Activated naive CD4-positive, alpha-beta T cell treated with anti-CD3 and anti-CD28 coated beads, Interleukin-2, amount 50 U/mL, for 24 hours (primary cell): ENCODE data around the gene ACTG1.
"Not testable (repeated sequence)": the region's sequence is repeated elsewhere in the genome, so short reads cannot be mapped to it uniquely, and the experiment has no call there.

Source experiments
- H3K27ac Mint-ChIP-seq: one replicate; pipeline ENCODE4 v1.8.0; 2021; ENCODE audit warnings: mild to moderate bottlenecking, mixed read lengths
- H3K27me3 Mint-ChIP-seq: one replicate; pipeline ENCODE4 v1.8.0; 2021; ENCODE audit warnings: mixed read lengths
- H3K36me3 Mint-ChIP-seq: one replicate; pipeline ENCODE4 v1.8.0; 2021; ENCODE audit warnings: mixed read lengths
- H3K4me1 Mint-ChIP-seq: one replicate; pipeline ENCODE4 v1.8.0; 2021; ENCODE audit warnings: mixed read lengths
- H3K4me3 Mint-ChIP-seq: one replicate; pipeline ENCODE4 v1.8.0; 2021; ENCODE audit warnings: mild to moderate bottlenecking, mixed read lengths
- H3K9me3 Mint-ChIP-seq: one replicate; pipeline ENCODE4 v1.8.0; 2021; ENCODE audit warnings: mixed read lengths

ACTG1 gene

GRCh38 chr17:81537856-81538555 lies 25.4 kb upstream of the ACTG1 start:
- peaks cover 2% of the 10 kb centered on the region for H3K27me3 Mint-ChIP-seq
- H3K4me3 Mint-ChIP-seq = no peak overlapping the region
- H3K36me3 Mint-ChIP-seq = no peaks in the 10 kb centered on the region
- H3K9me3 Mint-ChIP-seq = no peaks in the 10 kb centered on the region
- no peaks in the 10 kb centered on the region for H3K4me1 Mint-ChIP-seq
- peak overlapping the region; percentile 53 for H3K27ac Mint-ChIP-seq

- no peaks in the 10 kb centered on the region for H3K4me1 Mint-ChIP-seq
- H3K27me3 Mint-ChIP-seq = peaks cover 2% of the 10 kb centered on the region
- H3K27ac Mint-ChIP-seq = no peak overlapping the region
- H3K9me3 Mint-ChIP-seq = no peaks in the 10 kb centered on the region
- H3K4me3 Mint-ChIP-seq = no peak overlapping the region
- no peaks in the 10 kb centered on the region for H3K36me3 Mint-ChIP-seq
These were observed 24.8 kb upstream of the ACTG1 start for GRCh38 chr17:81537343-81537855.

- Mint-ChIP-seq H3K27me3 (peaks cover 2% of the 10 kb centered on the region), H3K9me3 (no peaks in the 10 kb centered on the region), H3K4me3 (no peak overlapping the region), H3K27ac (peak overlapping the region; percentile 31), H3K36me3 (no peaks in the 10 kb centered on the region), H3K4me1 (no peaks in the 10 kb centered on the region)
These were observed 24.0 kb upstream of the ACTG1 start for GRCh38 chr17:81536299-81537290.

GRCh38 chr17:81535480-81536298 lies 23.1 kb upstream of the ACTG1 start:
- Mint-ChIP-seq H3K27ac (no peak overlapping the region), H3K4me3 (no peak overlapping the region), H3K9me3 (no peaks in the 10 kb centered on the region)

GRCh38 chr17:81535007-81535328 lies 22.4 kb upstream of the ACTG1 start:
- no peak overlapping the region for H3K27ac Mint-ChIP-seq
- H3K27me3 Mint-ChIP-seq = peaks cover 2% of the 10 kb centered on the region
- H3K4me1 Mint-ChIP-seq = no peaks in the 10 kb centered on the region
- no peak overlapping the region for H3K4me3 Mint-ChIP-seq
- H3K9me3 Mint-ChIP-seq = no peaks in the 10 kb centered on the region
- no peaks in the 10 kb centered on the region for H3K36me3 Mint-ChIP-seq

More at GRCh38 chr17:81535480-81536298, 23.1 kb upstream of the ACTG1 start:
- Mint-ChIP-seq H3K36me3 (no peaks in the 10 kb centered on the region), H3K4me1 (no peaks in the 10 kb centered on the region), H3K27me3 (peaks cover 2% of the 10 kb centered on the region)

- Mint-ChIP-seq H3K9me3 (no peaks in the 10 kb centered on the region), H3K36me3 (no peaks in the 10 kb centered on the region), H3K4me1 (no peaks in the 10 kb centered on the region), H3K27ac (no peak overlapping the region), H3K27me3 (peaks cover 2% of the 10 kb centered on the region), H3K4me3 (no peak overlapping the region)
These were observed 21.8 kb upstream of the ACTG1 start for GRCh38 chr17:81534157-81535006.

GRCh38 chr17:81533339-81534141 lies 20.9 kb upstream of the ACTG1 start:
- Mint-ChIP-seq H3K27me3 (peaks cover 2% of the 10 kb centered on the region), H3K27ac (peak overlapping the region; percentile 70), H3K4me3 (no peak overlapping the region), H3K4me1 (no peaks in the 10 kb centered on the region), H3K36me3 (no peaks in the 10 kb centered on the region), H3K9me3 (no peaks in the 10 kb centered on the region)

GRCh38 chr17:81532490-81533287 lies 20.1 kb upstream of the ACTG1 start:
- Mint-ChIP-seq H3K27me3 (peaks cover 2% of the 10 kb centered on the region), H3K27ac (no peak overlapping the region), H3K36me3 (no peaks in the 10 kb centered on the region), H3K4me1 (no peaks in the 10 kb centered on the region), H3K9me3 (no peaks in the 10 kb centered on the region), H3K4me3 (no peak overlapping the region)

GRCh38 chr17:81531998-81532404 lies 19.4 kb upstream of the ACTG1 start:
- not testable (repeated sequence) for H3K27me3 Mint-ChIP-seq, H3K27ac Mint-ChIP-seq, H3K9me3 Mint-ChIP-seq, H3K36me3 Mint-ChIP-seq, H3K4me3 Mint-ChIP-seq, H3K4me1 Mint-ChIP-seq

- H3K9me3 Mint-ChIP-seq, H3K36me3 Mint-ChIP-seq, H3K4me3 Mint-ChIP-seq, H3K27me3 Mint-ChIP-seq, H3K4me1 Mint-ChIP-seq, H3K27ac Mint-ChIP-seq: not testable (repeated sequence)
These were observed 18.4 kb upstream of the ACTG1 start for GRCh38 chr17:81531013-81531412.

- Mint-ChIP-seq H3K27ac (no peak overlapping the region), H3K4me1 (no peaks in the 10 kb centered on the region), H3K36me3 (no peaks in the 10 kb centered on the region), H3K27me3 (peaks cover 1% of the 10 kb centered on the region), H3K9me3 (no peaks in the 10 kb centered on the region), H3K4me3 (no peak overlapping the region)
These were observed 16.8 kb upstream of the ACTG1 start for GRCh38 chr17:81529437-81529803.

GRCh38 chr17:81528651-81529436 lies 16.2 kb upstream of the ACTG1 start:
- H3K9me3 Mint-ChIP-seq = no peaks in the 10 kb centered on the region

GRCh38 chr17:81528384-81528650 lies 15.7 kb upstream of the ACTG1 start:
- peaks cover under 1% of the 10 kb centered on the region for H3K27me3 Mint-ChIP-seq
- H3K27ac Mint-ChIP-seq = no peak overlapping the region
- no peak overlapping the region for H3K4me3 Mint-ChIP-seq
- H3K9me3 Mint-ChIP-seq = no peaks in the 10 kb centered on the region
- H3K4me1 Mint-ChIP-seq = no peaks in the 10 kb centered on the region
- H3K36me3 Mint-ChIP-seq = no peaks in the 10 kb centered on the region

More at GRCh38 chr17:81528651-81529436, 16.2 kb upstream of the ACTG1 start:
- Mint-ChIP-seq H3K36me3 (no peaks in the 10 kb centered on the region), H3K4me1 (no peaks in the 10 kb centered on the region), H3K27me3 (peaks cover 1% of the 10 kb centered on the region), H3K4me3 (no peak overlapping the region), H3K27ac (no peak overlapping the region)
